DMS114 treated with DMSO at 0.1 percent for 48 hours (cell line): Measurements from ENCODE around the gene STOML1.

Source experiments
- DNase-seq: peaks from one replicate; lab custom pipeline; 2025; ENCODE audit not compliant: unreplicated experiment; lab: John Stamatoyannopoulos, UW

STOML1 gene

GRCh38 chr15:74019734-74020133, 27.6 kb upstream of the STOML1 start:
- no peak for DNase-seq

DNA sequence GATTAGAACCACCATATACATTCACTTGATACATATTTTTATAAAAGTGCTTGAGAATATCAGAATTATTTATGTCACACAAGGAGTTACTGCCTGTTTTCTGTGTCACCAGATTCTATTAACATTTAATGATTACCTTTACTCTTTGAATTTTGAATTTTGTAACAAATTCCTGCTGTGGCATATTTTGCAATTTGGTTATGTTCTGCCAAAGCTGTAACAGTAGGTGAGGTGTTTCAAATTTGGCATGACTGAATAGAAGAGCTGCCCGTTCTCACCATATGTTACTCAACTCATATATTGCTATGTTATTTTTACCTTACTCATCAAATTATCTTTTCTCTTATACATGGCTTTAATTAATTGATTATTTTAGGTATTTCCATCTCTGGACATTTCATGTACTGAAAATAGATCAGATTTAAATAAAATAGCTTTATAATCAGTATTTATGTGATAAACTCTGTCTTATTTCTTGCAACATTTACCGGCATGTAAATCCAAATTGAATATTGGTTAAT, 21.3 kb upstream of the STOML1 start:
- no peak for DNase-seq

DNA sequence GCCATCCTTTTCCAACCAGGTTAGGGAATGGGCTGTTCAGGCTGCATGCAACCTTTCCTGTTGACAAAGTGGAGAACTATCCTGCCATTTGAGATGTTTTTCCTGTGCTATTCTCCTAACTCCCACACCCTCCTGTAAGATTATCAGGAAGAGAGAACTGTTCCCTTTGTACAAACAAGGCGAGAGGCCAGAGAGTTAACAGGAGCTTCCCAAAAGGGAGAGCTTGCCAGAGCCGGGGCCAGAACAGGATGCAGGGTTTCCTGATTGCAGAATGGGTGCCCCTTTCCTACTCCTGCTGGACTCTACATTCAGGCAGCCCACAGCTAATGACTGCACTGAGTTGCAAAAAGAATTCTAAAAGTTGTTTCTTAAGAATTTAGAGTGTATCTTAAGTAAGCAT, 19.5 kb upstream of the STOML1 start:
- DNase-seq = no peak

- DNase-seq = no peak
Measured at GRCh38 chr15:74010929-74011540, 18.9 kb upstream of the STOML1 start.

DNA sequence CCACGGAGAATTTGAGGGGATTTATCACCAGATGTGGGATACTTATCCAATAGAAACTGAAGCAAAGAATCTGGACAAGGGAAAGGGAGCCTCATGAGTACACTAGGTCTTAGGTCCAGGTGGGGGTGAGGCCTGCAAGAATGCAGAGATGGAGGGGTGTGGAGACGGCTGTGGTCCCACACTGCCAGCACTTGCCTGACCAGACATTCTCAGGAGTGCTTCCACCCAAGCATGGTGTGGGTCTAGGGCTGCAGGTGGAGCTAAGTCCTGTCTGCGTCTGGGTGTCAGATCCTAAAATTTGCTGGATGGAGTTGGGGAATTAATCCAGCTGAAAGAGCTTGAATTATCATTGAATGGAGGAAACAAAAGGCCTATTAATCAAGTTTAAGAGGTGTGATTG, 16.8 kb upstream of the STOML1 start:
- DNase-seq = no peak

DNA sequence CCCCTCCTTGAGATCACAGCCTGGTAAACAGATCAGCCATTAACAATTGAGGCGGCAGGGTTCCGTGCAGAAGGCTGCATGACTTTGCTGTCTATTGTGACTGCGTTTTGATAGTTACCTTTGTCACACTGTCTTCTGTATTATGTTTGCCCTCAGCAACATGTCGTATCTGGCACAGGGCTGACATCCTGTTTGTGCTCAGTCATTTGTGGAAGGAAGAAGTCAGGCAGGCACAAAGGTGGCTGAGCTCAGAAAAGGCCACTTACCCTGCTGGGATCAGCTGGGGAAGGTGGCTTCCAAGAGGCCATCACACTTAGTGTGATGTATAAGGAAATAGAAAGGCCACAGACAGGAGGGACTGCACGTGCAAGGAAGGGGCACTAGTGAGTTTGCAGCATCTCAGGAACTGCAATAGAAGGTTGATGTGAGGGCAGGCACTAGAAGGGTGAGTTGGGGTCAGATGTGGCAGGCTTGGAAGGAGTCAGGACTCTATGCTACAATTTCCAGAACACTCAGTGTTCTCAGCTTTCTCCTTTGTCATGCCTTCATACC, 15.8 kb upstream of the STOML1 start:
- no peak for DNase-seq

DNA sequence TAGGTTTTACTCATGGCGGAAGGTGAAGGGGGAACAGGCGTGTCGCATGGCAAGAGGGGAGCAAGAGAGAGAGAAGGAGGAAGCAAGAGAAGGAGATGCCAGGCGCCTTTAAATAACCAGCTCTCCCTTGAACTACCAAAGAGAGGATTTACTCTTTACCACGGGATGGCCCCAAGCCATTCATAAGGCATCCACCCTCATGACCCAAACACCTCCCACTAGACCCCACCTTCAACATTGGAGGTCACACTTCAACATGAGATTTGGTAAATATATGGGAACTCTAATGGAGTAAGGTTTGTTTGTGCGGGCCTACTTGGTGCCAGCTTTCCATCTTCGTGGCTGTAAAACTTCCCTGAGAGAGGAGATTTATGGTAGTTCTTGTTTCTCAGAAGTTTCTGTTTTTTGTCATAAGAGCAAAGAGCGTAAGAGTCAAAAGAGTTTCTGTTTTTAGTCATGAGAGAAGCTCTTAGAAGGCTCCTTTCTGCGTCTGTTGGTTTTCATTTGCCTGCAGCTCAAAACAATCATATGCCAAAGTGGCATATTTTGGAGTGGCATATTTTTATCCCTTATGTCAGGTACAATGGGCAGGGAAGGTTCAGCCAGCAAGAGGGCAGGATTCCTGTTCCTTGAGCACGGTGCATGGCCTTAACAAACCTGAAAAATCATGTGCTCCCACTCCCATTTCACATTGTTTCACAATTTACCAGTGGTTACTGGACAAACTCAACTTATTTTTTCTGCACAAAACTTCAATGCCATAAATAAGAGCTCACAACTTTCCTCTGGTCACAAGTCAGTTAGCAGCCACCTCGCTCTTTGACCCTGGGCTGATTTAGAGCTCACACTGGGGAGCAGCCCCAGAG, 14.9 kb upstream of the STOML1 start:
- no peak for DNase-seq

DNA sequence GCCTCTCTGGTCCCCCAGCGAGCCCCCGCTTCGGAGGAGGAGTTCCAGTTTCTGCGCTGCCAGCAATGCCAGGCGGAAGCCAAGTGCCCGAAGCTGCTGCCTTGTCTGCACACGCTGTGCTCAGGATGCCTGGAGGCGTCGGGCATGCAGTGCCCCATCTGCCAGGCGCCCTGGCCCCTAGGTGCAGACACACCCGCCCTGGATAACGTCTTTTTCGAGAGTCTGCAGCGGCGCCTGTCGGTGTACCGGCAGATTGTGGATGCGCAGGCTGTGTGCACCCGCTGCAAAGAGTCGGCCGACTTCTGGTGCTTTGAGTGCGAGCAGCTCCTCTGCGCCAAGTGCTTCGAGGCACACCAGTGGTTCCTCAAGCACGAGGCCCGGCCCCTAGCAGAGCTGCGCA, 5.9 kb upstream of the STOML1 start:
- no peak for DNase-seq

GRCh38 chr15:73996939-73997338, 4.8 kb upstream of the STOML1 start:
- DNase-seq = no peak

- no peak for DNase-seq
Measured at GRCh38 chr15:73996267-73996666, 4.2 kb upstream of the STOML1 start.

DNA sequence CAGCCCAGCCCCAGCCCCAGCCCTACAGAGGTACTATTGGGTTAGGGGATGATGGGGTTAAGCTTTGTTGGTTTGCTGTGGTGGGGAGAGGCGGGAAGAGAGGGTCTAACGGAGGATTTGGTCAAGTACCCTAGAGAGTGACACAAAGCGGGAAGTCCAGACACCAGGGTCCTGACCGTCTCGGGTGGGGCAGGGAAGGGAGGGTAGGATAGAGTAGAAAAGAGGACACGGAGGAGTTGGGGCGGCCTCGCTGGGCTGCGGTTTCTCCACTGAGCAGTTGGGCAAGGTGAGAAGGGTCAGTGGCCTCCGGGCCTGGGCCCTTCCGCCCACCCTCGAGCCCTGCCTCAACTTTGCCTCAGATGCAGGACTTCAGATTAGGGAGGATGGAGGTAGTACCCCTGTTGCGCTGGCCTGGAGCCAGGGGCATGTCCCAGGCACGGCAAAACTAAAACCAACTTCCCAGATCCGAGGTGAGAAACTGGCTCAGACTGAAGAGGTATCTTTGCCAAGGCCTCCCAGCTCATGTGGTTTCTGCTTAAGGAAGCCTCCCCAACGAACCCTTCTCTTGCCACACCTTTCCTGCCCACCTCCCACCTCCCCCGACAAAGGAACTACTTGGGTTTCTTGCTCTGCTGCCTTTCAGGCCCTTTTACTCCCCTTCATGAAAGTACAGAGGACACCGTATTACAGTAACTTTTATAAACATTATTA, 3.0 kb upstream of the STOML1 start:
- DNase-seq = no peak

DNA sequence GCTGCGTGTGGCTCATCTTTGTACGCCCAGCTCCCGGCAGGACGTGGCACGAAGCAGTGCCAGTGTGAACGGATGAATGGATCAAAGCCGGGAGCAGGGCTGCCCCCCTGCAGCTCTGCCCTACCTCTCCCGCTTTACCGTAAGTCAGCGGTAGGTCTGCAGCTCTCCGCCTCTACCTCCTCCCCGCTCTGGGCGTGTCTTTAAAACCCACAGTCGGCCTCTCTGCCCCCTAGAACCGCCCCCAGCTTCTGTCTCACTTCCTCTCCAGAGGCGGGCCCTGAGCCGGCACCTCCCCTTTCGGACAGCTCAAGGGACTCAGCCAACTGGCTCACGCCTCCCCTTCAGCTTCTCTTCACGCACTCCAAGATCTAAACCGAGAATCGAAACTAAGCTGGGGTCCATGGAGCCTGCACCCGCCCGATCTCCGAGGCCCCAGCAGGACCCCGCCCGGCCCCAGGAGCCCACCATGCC, 2.4 kb upstream of the STOML1 start, which contains the start of gene PML:
TSS of gene PML (plus strand) at position 304 of the 471 bp plus-strand sequence. CDS start at position 401, 97 bp downstream.
- DNase-seq = peak; percentile 98

- no peak for DNase-seq
Measured at GRCh38 chr15:73993211-73993994, 1.3 kb upstream of the STOML1 start.

GRCh38 chr15:73992594-73992898, 451 bp upstream of the STOML1 start:
- DNase-seq = no peak

DNA sequence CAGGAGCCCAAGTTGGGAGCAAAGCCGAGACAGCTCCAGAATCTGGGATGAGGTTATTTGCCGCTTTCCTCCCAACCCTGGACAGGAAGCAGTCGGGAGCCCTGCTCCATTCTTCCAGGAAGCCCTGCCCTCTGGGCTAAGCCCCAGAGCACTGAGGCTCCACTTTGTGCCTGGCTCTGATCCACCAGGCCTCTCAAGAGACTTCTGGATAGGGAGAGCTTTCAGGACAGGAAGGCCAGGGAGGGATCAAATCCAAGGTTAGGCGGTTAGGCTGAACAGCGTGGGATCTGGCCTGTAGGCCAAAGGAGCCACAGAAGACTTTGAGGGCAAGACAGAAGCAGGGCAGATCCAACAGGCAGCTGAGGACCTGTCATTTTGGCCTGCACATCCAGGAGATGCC, 835 bp downstream of the STOML1 start:
- no peak for DNase-seq

DNA sequence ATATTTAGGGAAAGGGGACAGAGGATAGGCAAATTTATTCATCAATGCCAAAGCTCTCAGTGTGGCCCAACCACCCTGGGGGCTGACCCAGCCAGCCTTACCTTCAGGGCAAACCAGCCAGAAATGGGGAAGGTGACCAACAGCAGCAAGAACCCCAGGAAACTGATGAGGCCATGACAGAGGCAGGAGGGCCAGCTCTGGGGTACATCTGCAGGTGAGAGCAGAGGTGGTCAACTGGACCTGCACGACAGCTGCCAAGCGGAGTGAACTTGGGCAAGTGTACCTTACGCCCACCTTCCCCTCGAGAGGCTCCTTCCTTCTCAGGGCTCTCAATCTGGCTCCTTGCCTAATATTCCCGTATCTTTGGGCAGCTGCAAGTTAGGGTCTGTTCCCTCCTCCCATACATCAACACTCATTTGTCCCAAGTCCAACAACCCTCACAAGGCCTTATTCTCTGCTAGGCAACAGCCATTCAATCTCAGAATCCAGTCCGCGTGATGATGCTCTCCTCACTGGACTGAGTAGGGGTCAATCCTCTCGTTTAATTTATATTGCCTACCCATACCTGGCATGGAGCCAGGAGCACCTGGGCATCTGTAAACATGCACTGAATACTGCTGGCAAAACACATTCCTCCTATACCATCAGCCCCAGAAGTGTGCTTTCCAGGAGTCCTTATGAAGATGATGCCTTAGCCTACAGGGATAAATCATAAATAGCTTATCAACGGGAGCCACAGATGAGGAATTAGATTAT, 1.7 kb downstream of the STOML1 start:
- no peak for DNase-seq

- DNase-seq = no peak
Measured at GRCh38 chr15:73989001-73989798, 2.9 kb downstream of the STOML1 start.

GRCh38 chr15:73988445-73988969, 3.6 kb downstream of the STOML1 start:
- no peak for DNase-seq
